Fibroblast of skin of left quadriceps (primary cell): Measurements from ENCODE around the gene WDR35.
"Not testable (repeated sequence)": the region's sequence is repeated elsewhere in the genome, so short reads cannot be mapped to it uniquely, and the experiment has no call there.

Experiments used
- DNase-seq, 2 experiments: peaks; one replicate each; pipeline ENCODE4 v3.0.0-alpha.2; 2013; ENCODE audit warnings: low read depth in 2 of 2

Gene WDR35

DNA sequence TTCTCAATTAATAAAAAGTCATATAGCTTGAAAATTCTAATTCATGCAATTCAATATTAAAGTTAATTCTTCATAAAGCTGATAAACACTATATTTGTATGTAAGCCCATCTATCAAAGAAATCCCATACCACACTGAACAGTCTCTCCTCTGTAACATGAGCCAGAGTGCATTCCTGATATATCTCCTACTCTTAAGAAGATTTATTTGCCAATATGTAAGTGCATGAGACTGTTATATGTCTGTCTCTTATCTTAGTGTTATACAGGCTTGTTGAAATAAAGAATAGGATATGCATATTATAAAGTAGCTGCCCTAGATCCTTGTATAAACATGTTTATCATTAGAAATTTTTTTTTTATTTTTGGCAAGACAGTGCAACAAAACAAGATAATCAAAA, 47.7 kb downstream of the WDR35 start:
- no peak for DNase-seq

DNA sequence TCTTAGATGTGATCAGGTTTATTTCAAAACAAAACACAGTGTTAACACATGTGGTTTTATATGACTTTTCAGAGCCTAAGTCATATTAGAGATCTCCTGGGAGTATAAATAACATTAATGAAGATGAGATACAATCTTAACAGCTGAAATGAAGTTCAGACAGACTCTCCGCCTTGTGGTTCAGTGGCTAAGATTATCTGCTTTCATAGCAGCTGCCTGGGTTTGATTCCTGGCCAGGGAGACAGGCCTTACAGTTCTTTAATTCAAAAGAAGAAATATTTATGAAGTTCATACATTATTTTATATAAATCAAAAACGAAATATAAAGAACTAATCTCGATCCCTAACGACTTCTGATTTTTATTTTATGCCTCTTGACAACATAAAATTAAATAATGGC, 52.9 kb downstream of the WDR35 start:
- no peak for DNase-seq

DNA sequence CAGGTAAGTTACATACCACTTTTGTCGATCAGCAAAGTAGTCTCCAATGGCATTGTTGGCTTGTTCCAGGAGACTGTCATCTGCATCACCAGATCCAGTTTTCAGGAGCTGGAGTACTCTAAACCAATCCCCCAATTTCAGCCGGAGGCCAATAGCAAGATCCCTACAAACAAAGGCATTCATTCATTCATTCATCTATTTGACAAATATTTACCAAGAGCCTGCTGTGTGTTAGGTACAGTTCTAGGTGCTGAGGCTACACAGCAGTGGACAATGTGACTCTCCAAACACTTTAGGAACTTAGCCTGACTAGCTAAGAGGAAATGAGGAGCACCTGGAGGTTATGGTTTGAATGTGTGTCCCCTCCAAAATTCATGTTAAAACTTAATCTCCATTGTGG, 53.7 kb downstream of the WDR35 start:
- DNase-seq: no peak

DNA sequence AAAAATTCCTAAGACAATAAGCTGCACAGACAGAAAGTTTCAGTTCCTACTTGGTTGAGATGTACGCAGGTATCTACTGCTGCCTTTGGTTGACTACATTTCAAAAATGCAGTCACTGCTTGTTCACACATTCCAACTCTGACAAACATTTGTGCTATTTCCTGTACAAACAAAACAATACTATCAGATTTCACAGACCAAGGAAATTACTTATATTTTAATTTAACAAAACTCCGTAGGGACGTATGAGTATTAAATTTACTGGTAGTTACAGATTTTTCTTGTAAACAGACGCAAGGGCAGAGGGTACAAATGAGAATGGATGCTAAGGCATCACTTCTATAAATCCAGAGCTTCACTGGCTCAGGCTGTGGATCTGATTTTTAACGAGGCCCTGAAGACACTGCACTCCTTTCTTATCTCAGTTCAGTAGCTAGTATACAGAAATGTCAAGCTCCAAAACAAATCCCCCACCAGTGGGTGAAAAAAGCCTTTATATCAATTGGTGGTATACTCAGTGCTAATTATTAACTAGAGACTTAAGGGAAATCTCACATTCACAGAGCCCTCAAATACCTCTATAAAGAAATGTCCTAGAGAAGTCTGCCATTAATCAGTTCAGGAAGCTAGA, 56.4 kb downstream of the WDR35 start:
- DNase-seq: peak; percentile 44 to 49

DNA sequence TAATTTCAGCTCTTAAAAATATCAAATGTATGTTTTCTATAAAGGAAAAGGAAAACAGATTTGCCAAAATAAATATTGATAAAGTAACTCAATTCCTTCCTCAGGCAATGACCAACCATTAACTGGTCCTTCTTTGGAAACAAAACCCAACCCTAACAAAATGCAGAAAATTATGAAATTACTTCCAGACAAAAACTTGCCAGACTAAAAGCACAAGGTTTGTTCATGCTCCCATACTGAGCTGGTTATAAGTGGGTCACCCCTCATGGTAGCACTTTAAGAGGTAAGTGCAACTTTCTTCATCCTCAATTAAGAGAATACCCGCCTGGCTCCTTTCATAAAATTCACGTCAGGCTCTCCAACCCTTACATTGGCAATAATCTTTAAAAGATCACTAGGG, 57.0 kb downstream of the WDR35 start:
- no peak for DNase-seq

DNA sequence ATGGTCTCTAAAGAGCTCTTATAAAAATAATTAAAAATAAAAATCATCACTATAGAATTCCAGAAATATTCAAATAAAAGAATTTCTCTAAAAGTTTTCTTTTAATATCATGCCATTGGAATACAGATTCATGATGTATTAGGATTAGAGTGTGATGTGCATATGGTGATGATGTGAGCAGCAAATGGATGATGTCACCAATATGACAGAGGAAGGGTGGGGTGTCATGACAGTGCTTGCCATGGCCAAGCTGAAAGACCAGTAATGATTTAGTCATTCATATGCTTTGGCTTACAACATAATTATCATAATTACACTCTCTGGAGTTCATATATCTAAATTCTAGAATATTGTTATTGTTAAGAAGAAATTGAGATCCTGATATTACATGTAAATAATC, 60.7 kb downstream of the WDR35 start:
- no peak for DNase-seq

DNA sequence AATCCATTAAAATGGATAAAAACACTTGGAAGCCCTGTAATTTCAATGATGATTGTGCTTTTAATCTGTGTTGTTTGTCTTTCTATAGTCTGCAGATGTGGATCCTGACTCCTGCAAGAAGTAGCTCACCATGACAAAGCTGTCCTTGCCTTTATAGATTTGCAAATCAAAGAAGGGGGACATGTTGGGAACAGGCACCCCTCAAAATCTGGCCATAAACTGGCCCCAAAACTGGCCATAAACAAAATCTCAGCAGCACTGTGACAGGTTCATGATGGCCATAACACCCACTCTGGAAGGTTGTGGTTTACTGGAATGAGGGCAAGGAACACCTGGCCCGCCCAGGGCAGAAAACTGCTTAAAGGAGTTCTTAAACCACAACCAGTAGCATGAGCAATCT, 62.1 kb downstream of the WDR35 start:
- DNase-seq: not testable (repeated sequence)

DNA sequence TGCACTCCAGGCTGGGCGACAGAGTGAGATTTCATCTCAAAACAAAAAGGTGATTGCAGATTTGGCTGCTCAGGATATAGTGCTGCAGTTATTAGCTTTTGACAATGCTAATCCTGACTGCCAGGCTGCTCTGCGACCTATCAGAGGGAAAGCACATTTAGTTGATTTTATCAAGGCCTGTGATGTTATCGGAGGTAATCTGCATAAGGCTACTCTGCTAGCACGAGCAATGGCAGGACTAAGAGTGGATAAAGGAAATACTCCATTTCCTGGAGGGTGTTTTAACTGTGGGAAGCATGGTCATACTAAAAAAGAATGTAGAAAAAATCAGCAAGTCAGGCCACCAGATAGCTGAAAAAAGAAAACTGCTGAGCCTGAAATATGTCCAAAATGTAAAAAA, 65.4 kb downstream of the WDR35 start:
- not testable (repeated sequence) for DNase-seq

DNA sequence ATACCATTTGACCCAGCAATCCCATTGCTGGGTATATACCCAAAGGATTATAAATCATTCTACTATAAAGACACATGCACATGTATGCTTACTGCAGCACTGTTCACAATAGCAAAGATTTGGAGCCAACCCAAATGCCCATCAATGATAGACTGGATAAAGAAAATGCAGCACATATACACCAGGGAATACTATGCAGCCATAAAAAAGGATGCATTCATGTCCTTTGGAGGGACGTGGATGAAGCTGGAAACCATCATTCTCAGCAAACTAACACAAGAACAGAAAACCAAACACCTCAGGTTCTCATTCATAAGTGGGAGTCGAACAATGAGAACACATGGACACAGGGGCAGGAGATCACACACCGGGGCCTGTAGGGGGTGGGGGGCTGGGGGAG, 67.7 kb downstream of the WDR35 start:
- DNase-seq: not testable (repeated sequence)

DNA sequence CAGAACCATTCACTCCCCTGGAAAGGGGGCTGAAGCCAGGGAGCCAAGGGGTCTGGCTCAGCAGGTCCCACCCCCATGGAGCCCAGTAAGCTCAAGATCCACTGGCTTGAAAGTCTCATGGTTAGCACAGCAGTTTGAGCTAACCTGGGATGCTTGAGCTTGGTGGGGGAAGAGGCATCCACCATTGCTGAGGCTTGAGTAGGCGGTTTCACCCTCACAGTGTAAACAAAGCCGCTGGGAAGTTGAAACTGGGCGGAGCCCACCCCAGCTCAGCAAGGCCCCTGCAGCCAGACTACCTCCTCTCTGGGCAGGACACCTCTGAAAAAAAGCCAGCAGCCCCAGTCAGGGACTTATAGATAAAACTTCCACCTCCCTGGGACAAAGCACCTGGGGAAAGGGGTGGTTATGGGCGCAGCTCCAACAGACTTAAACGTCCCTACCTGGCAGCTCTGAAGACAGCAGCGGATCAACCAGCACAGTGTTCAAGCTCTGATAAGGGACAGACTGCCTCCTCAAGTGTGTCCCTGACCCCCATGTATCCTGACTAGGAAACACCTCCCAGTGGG, 73.4 kb downstream of the WDR35 start:
- no peak for DNase-seq

DNA sequence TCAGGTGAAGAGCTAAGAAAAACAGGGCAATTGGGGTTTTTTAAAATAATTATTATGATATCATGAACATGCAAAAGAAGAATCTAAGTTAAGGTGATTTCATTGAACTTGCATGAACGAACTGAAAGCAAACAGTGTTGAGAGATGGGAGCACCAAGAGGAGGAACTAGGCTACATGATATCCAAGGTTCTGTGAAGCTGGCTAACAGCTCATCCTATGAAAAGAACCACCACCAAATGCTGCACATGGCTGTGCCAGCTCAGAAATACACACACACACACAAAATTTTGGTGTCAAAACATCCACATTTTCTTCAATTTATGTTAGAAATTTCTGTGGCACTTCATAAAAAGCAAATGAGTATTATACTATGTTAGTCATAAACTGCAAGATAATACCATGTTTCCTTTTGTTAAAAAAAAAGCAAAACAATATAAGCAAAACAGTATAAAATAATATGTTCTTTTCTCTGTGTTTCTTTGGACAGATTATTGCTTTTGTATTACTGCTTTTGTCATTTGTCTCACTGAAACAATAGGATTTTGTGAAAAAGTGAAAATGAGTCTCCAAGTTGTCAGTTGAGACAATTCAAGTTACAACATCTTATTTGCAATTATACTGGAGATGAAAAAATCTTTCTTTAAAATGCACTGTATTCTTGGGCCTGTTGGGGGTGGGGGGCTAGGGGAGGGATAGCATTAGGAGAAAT, 75.5 kb downstream of the WDR35 start:
- DNase-seq: no peak

DNA sequence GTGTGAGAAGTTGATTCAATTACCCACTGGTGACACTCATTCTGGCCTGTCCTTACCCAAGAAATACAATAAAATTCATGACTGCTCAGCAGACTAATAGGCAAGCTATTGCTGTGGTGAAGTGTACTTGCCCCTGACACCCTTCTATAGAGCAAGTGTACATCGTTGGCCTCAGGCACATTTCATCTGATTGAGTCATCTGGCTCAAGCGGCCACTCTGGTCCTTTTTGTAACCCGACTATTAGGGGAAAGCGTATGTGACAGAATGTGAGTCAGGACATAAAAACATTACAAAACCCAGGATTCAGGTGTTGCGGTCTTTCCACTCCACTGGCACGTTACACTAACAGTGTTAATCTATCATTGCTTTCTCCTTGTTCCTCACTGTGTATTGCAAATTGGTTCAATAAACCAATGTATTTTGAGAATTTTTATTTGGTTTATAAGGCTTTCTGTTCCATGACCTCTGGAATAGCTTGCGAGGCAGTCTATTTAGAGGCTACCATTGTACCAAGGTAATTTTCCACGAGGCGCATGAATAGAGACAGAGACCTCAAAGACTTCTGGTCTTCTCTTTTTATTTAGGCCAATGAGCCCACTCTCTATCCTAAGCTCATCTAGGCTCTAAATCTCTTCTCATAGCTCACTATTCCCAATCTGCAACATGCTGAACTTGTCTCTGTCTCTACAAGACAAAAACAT, 77.9 kb downstream of the WDR35 start:
- no peak for DNase-seq

DNA sequence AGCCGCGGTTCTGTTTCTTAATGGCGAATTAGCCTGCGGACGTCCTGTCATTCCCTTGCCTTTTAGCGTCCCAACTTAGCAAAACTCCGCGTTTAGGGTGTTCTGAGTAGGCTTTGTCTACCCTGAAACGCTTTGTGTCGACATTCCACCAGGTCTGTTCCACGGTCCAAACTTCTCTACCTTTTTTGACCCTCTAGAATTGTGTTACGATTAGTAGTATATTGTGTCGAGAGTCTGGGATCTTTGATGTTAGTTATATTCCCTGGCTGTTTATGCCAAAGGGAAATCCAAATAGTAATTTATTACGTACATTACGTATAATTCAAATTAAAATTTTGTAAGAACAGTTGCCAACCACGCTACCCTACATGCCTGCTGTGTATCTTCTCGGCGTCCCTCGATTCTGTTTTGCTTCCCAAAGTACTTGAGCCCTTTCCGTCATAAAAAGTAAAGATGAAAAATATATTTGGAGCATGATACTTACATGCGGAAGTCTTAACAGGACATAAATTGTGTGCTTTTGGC, 87.6 kb downstream of the WDR35 start:
- DNase-seq: no peak

DNA sequence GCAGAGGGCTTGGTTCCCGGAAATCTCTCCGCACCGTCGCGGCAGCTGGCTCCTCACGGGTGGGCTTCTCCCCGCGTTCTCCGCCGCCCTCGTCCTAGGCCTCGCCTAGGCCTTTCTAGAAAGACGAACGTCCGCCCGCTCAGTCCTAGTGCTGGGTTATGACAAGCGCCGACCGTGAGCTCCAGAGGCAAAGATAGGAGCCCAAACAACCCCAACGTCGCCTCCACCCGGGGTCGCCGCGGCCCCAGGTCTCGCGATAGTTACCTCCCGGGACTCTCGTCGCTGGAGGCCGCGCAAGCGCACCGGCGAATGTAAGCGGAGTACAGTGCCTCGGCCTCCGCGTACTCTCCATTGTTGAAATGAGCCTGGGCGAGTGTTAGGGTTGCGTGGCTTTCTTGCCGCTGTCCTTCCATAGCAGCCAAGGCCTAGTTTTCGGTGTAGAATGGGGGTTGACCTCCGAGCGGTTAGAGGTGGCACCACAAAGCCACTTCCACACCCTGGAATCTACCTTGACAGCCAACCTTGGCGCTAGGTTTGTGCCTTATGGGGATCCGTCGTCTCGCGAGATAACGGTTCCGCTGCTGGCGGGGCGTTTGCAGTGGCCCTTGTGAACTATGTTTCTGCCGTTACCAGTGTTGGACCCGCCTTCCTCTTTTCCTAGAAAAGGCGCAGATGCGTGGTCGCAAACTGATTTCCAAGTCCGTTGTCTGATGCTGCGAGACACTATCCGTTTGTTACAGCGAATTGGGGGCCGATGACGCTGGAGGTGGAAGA, 88.3 kb downstream of the WDR35 start, which contains the start of gene TTC32:
Gene TTC32, minus strand, starts transcription at position 542 of the 774 bp plus-strand sequence. Its CDS starts 129 bp downstream, at position 413.
- peak; percentile 89 to 91 for DNase-seq

DNA sequence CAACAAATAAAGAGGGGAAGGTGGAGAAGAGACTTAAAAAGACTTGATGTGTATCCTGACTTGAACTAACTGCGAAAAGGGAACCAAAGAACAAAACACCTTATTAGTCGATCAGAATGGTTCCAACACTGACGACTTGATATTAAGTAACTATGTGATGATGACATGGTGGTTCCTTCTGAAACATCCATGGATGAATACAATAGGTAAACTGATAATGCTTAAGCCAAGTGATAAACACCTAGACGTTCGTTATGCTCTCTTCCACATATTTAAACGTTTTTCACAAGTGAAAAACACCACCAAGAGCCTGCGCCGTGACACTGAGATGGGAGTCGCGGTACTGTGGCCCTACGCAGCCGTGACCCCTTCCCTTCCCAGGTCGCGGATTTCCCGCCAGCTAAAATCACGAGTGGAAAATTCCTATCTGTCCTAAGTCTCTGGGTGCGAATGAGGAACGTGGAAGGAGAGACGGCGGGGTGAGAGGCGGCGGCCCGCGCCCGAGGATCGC, 88.9 kb downstream of the WDR35 start:
- no peak for DNase-seq

DNA sequence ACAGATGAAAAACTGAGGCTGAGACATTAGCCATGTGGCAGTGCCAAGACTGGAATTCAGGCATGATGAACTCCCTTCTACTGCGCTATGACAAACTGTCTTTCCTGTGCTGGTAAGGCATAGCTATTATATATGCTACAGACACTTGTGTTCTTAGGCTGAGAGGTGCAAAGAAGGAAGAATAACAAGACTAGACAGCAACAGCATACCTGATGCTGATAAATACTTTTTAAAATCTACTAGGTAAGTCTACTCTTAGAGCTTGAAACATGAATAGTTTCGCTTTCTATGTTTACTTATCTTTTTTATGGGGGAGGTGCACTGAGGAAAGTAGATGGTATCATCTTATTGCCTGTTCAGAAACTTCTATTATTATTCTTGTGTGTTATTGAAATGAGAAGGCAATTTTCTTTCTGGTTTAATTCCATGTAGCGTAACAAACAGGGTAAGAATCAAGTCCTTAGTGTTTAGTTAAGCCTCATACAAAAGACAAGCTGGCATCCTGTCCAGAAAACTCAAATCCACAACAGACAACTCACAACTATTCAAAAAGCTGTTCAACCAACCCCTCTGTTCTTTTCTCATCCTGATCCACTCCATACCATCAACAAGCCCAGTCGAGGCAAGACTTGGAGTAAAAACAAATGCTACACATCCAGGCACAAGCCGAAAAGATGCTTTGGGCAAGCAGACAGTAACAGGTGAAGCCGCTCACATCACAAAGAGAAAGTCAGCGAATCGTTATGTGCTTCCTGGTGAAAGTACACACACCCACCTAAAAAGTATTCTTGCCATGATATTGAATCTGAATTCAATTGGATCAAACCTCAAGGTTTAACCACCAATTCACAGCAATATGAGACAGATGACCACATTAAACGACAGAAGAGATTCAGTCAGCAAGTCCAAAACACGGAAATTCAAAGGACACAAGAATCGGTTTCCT, 89.6 kb downstream of the WDR35 start:
- DNase-seq: no peak

DNA sequence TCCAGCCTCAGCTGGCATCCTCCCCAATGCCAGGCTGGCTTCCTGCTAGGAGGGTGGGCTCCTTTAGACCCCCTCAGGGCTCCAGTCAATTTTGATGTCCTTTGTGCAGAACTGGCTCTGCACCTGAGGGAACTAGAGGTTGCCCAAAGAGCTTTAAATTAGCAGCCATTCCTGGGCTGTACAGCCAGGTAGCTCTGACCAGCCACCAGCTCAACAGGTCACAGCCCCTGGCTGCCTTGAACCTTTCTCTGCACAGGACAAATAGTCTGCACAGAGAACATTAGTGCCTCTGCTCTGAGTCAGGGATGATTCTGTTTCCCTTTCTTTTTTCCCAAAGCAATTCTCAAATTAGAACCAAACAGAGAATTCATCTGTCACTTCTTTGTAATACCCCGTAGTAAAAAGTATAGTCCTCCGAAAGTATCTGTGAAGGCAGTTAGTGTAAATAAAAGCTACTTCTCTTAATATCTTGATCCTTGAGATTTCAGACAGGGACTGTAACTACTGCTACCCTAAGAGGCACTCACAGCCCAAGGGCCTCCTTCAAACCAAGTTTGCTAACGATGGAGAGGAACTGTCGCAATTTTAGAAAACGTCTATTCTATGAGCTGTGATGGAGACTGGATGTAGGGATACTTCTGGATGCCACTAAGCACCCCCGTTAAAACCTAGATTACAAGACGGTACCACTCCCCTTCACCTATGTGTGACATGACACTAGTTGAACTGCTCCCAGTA, 91.1 kb downstream of the WDR35 start:
- DNase-seq: no peak

DNA sequence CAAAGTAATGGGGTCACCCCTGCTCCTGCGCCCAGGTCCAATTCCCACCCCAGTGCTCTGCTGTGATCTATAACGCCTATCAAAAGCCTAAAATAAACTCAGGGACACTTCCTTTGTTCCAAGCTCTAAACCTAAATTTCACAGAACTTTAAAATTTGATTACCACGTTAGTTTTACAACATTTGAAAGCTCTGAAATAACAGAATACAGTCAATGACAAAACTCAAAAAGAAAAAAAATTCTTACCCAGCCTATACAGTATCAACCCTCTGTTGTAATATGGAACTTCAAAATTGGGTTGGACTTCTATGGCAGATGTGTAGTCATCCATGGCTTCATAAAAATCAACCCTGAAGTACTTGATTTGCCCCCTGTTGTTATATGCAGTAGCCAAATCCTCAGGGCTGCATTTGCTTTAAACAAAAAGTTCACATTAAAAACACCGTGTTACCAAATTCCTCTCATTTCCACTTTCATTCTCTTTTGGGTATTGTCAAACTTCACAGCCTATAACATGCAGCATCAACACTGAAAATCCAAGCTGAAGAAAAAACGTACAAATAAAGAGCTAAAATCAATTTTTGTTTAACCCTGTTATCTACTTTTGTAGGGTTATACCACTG, 92.2 kb downstream of the WDR35 start:
- DNase-seq: no peak

DNA sequence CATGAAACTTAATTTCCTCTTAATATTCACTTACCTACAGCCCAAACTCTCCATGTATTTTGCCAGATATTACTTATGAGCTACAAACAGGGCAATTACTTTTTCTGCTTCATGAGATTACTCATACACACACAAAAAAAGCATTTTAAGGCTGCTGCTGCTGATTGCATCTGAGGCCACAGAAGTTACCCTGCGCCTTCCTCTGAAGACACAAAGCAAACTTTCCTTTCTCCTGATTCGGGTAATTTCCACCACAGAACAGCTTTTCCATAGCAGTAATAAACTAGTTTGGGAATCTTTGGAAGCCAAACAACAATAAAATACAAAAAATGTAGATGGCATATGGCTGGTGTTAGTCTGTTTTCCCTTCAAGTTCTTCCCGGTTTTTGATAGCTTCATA, 94.4 kb downstream of the WDR35 start:
- DNase-seq: no peak
